Measurements from ENCODE around the gene CBX8. TPM values are rescaled to one million over a fixed set of nuclear protein-coding genes. Genes with fewer than 3 reads are reported as not detected.

The CBX8 gene
- total and polyA plus RNA-seq, 2 of the 8 experiments (the other 6 are each of a cell fraction or from before 2014, with no cell fraction given) = 0.09 to 2.1 TPM

GRCh38 chr17:79779661-79780365 is 17.1 kb downstream of the CBX8 start (continued):
- TF ChIP-seq CHD1 (IDR thresholded peaks at IDR 0.05; ENCODE audit: low read depth, low read length) = no peak

Data from H1 (cell line).